ENCODE data around the gene KLK2. TPM values are rescaled to one million over a fixed set of nuclear protein-coding genes. Genes with fewer than 3 reads are reported as not detected.

Gene KLK2
- total and polyA plus RNA-seq, 2 of the 4 experiments (the other 2 are of a cell fraction): not detected

- Histone ChIP-seq H2BK15ac (ENCODE audit: low read depth, low read length) (no peak overlapping the region), H3K9ac (ENCODE audit: low read depth, low read length) (no peak overlapping the region), H2AFZ (replicated peaks; ENCODE audit: low read length, poor library complexity) (no peak overlapping the region), H3K9me1 (ENCODE audit: insufficient read depth, low read length) (no peaks in the 10 kb centered on the region), H4K8ac (ENCODE audit: low read depth in 2 of 2, low read length in 2 of 2) (no peak overlapping the region), H4K5ac (ENCODE audit: low read depth, low read length) (no peak overlapping the region), H2BK20ac (ENCODE audit: low read depth, low read length) (no peak overlapping the region), H2AK5ac (ENCODE audit: low read depth, low read length) (no peak overlapping the region), H3K4me3 (ENCODE audit: insufficient read depth, low read depth, low read length) (no peak overlapping the region), H3K4me2 (ENCODE audit: low read depth, low read length) (no peak overlapping the region), H3K18ac (ENCODE audit: low read depth, low read length) (no peak overlapping the region), H2AK9ac (replicated peaks; ENCODE audit: low read depth, low read length, poor library complexity) (no peak overlapping the region), H3K9me3 (ENCODE audit: control insufficient read depth, insufficient read depth, low read length) (no peaks in the 10 kb centered on the region), H3K4me1 (ENCODE audit: control insufficient read depth, insufficient read depth, low read length) (no peaks in the 10 kb centered on the region), H3K27ac (ENCODE audit: insufficient read depth, low read length) (no peak overlapping the region), H3K79me1 (ENCODE audit: low read depth in 1 of 2, low read length in 2 of 2) (no peaks in the 10 kb centered on the region), H3K27me3 (ENCODE audit: control insufficient read depth, insufficient read depth, low read length) (peaks cover 1% of the 10 kb centered on the region; the same call in 1 of the 2 replicates), H3K23ac (ENCODE audit: low read depth, low read length) (no peak overlapping the region), H2BK120ac (ENCODE audit: low read depth, low read length) (no peak overlapping the region), H3K36me3 (ENCODE audit: control insufficient read depth, insufficient read depth, low read length) (no peaks in the 10 kb centered on the region), H3K56ac (ENCODE audit: extremely low read depth, insufficient read depth, low read length) (no peak overlapping the region), H4K91ac (ENCODE audit: insufficient read depth, low read depth, low read length) (no peak overlapping the region), H3K4ac (ENCODE audit: low read depth, low read length) (no peak overlapping the region), H3K14ac (replicated peaks; ENCODE audit: low read depth, low read length) (no peak overlapping the region), H4K20me1 (ENCODE audit: insufficient read depth, low read length) (no peaks in the 10 kb centered on the region), H2BK5ac (ENCODE audit: low read depth, low read length, poor library complexity, severe bottlenecking) (no peak overlapping the region)
- in situ Hi-C loops (cut with MboI; ENCODE audit: low sequenced_read_pairs) (no loop called here), dilution Hi-C loops (cut with HindIII; ENCODE audit: low sequenced_read_pairs, unreplicated experiment) (no loop called here), intact Hi-C loops (cut with micrococcal nuclease) (no loop called here)
- TF ChIP-seq MAFK (IDR thresholded peaks at IDR 0.05; ENCODE audit: low read depth, low read length): no peak
- no peak for TF ChIP-seq CTCF (conservative IDR thresholded peaks at IDR 0.05; ENCODE audit: low read depth, low read length)
- TF ChIP-seq ELK1 (IDR thresholded peaks at IDR 0.05; ENCODE audit: borderline replicate concordance, low read depth, low read length): no peak
- TF ChIP-seq RCOR1 (IDR thresholded peaks at IDR 0.05; ENCODE audit: insufficient replicate concordance, low read length): no peak
- no peak for TF ChIP-seq POLR2A (IDR thresholded peaks at IDR 0.05; ENCODE audit: low read depth, low read length)
- TF ChIP-seq MXI1 (IDR thresholded peaks at IDR 0.05; ENCODE audit: borderline replicate concordance, low read depth, low read length): no peak
- no peak for TF ChIP-seq FOS (IDR thresholded peaks at IDR 0.05; ENCODE audit: low read depth, low read length)
- no peak for TF ChIP-seq MAZ (IDR thresholded peaks at IDR 0.05; ENCODE audit: borderline replicate concordance, low read depth, low read length)
- no peak for TF ChIP-seq CHD1 (IDR thresholded peaks at IDR 0.05; ENCODE audit: low read depth, low read length)
- no peak for TF ChIP-seq NFE2L2 (IDR thresholded peaks at IDR 0.05; ENCODE audit: low read depth, low read length)
- TF ChIP-seq USF2 (IDR thresholded peaks at IDR 0.05; ENCODE audit: low read depth, low read length): no peak
- TF ChIP-seq CEBPB (IDR thresholded peaks at IDR 0.05; ENCODE audit: low read depth, low read length): no peak
- CTCF ChIA-PET: no interaction called here
- 43% methylated on average over 5 of the region's 17 CpGs; no CpG with 5 or more reads in 1 of the 2 experiments for WGBS, 2 experiments (ENCODE audit: extremely low coverage in 2 of 2, insufficient read length in 1 of 2)
- DNase-seq (no peak), ATAC-seq (ENCODE audit: low read depth) (no peak)
- no TSS peak for BruUV-seq (replicated peaks)
- POLR2A ChIA-PET (ENCODE audit: unreplicated experiment): no interaction called here
Observed at GRCh38 chr19:50830266-50831025, 42.8 kb upstream of the KLK2 start.
